ENCODE data around the gene NME3. TPM values are rescaled to one million over a fixed set of nuclear protein-coding genes. Genes with fewer than 3 reads are reported as not detected.

NME3 gene
- total RNA-seq, 1 donor from 2014 or later, result 38.9 TPM

DNA sequence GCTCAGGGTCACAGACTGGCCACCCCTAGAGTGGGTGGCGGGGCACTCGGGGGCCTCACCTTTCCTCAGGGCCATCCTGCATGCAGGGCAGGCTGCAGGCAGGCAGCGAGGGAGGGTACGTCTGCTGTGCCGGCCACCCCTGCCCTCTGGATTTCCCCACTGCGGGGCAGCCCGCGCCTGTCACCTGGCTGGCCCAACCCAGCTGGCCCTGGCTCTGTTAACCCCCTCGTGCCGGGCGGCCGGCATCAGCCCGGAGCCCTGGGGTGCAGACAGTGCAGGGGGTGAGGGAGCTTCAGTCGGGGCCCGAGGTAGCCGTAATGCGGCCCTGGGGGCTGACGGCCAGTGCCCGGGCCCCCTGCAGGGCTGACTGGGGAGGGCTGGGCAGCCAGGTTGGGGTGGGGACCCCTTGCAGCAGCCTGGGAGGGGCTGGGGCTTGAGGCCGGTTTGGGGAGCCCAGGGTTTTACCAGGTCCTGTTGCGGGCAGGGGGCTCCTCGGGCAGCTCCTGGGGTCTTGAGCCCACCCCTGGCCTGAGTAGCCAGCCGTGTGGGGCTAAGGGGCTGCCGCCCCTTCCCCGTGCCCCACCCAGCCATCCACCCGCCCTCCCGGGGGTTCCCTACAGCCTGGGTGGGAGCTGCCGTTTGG is 22.4 kb upstream of the NME3 start, which contains the start of gene IGFALS:
IGFALS (minus strand) TSS at position 128 of the 643 bp plus-strand sequence; CDS start at position 75, 53 bp downstream.
- DNase-seq (ENCODE audit: low read depth), result no peak

- no peak for DNase-seq (ENCODE audit: low read depth)
Measured at GRCh38 chr16:1792836-1793577, 21.7 kb upstream of the NME3 start.

DNA sequence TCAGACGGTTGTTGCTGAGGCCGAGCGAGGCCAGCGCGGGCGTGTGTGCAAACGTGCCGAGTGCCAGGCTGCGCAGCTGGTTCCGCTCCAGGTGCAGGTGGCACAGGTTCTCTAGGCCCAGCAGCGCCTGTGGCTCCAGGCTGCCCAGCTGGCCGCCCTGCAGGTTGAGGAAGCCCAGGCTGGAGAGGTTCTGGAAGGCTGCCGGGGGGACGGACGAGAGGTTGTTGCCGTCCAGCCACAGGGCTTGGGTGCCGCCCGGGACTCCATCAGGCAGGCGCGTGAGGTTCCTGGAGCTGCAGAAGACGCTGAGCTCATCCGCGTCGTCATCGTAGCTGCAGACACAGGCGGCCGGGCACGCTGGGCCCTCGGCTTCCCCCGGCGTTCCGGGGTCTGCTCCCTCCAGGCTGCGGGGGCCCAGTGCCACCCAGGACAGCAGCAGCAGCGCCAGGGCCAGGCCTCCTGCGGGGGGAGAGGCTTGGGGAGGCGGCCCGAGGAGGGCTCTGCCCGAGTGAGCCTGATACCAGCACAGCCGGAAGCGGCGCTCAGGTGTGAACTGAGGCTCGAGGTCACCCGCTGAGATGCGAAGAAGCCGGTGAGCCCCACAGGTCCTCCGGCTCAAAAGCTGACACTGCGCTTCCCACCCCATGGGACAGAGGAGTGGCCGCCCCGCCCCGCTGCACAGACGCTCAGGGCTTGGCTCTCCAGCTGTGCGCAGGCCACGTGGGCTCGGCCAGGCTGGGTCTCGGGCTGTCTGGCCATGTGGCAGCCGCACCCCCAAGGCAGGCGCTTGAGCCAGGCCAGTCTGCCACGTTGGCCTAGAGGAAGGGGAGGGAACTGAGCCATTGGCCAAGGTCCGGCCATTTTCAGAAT is 20.8 kb upstream of the NME3 start:
- no peak for DNase-seq (ENCODE audit: low read depth)

- DNase-seq (ENCODE audit: low read depth), result no peak
Measured at GRCh38 chr16:1791256-1791942, 20.1 kb upstream of the NME3 start.

DNA sequence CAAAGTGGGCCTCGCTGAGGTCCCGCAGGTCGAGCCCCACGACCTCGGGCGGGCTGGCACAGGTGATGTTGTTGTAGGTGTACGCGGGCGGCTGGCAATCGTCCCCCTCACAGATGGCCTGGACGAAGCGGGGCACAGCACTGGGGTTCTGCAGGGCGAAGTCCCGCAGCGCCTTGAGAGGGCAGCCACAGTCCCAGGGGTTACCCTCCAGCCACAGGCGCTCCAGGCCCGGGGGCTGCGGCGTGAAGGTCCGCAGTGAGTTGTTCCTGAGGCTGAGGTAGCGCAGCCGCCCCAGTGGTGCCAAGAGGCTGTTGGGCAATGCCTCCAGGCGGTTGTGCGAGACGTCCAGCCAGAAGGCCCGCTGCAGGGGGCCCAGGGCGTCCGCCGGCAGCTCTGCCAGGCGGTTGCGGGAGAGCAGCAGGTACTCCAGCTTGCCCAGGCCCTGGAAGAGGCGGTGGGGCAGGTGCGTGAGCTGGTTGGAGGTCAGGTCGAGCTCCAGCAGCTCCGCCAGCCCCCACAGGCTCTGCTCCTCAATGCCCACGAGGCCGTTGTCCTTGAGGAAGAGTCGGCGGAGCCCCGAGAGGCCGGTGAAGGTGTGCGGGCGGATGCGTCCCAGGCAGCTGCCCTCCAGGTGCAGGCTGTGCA is 19.4 kb upstream of the NME3 start:
- DNase-seq (ENCODE audit: low read depth), result no peak

- DNase-seq (ENCODE audit: low read depth), result no peak
Measured at GRCh38 chr16:1790261-1790610, 18.9 kb upstream of the NME3 start.

- DNase-seq (ENCODE audit: low read depth), result no peak
Measured at GRCh38 chr16:1789643-1790045, 18.3 kb upstream of the NME3 start.

- no peak for DNase-seq (ENCODE audit: low read depth)
Measured at GRCh38 chr16:1788708-1789100, 17.4 kb upstream of the NME3 start.

DNA sequence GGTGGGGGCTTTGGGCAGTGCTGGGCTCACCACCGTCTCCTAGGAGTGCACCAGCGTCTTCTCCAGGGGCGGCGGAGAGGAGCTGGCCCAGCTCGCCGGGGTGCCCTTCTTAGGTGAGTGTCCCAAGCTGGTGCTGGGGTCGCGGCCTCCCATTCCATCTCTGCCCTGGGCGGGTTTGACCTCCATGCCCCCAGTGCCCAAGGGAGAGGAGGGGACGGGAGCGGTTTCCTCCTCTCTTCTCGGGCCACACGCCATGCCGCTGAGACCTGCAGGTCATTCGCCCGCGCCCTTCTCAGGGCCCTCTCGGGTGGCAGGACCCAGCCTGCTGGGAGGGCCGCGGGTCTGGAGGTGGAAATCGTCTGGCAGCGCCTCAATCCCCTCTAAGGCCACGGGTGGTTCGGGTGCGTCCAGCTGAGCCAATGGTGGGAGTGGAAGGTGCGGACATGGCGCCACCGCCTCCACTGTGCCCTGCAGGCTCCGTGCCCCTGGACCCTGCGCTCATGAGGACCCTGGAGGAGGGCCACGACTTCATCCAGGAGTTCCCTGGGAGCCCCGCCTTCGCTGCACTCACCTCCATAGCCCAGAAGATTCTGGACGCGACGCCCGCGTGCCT is 16.9 kb upstream of the NME3 start:
- no peak for DNase-seq (ENCODE audit: low read depth)

DNA sequence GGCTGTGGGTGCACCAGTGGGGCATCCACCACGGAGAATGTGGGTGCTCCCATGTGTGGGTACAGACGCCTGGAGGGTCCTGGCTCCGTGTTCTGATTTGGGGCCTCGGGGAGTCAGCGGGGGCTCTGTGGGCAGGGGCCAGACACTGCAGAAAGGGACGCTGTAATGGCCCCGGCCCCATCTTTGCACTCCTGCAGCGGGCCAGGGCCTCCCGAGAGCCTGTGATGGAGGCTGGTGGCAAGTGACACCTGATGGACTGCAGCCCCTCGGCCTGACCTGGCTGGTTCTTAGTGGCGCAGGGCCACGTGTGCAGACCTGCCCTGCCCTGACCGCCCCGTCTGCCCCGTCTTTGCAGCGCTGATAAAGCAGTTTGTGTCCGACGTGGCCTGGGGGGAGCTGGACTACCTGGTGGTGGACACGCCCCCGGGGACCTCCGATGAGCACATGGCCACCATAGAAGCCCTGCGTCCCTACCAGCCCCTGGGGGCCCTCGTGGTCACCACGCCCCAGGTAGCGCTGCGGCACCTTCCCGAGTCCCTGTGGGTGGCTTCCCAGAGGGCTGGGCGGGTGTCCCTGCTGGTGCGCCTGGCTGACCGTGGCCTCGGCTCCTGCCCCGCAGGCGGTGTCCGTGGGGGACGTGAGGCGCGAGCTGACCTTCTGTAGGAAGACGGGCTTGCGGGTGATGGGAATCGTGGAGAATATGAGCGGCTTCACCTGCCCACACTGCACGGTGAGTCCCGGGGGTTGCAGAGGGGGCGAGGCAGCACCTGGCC is 16.2 kb upstream of the NME3 start:
- DNase-seq (ENCODE audit: low read depth), result no peak

- no peak for DNase-seq (ENCODE audit: low read depth)
Measured at GRCh38 chr16:1787056-1787321, 15.6 kb upstream of the NME3 start.

- no peak for DNase-seq (ENCODE audit: low read depth)
Measured at GRCh38 chr16:1786242-1787055, 15.1 kb upstream of the NME3 start.

DNA sequence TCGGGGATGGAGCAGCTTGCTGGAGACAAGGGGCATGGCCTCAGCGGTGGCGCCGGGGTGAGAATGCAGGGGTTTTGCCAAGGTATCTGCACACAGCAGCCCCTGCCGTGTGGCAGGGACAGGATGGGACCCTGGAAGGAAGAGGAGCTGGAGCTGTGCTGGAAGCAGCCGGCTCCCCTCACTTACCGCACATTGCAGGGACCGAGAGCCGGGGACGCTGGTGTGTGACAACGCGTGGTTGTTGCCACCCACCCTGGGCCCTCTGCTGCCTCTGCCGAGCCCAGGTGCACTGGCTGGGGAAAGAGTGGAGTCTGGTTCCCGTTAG is 14.5 kb upstream of the NME3 start:
- no peak for DNase-seq (ENCODE audit: low read depth)

GRCh38 chr16:1784977-1785845 is 13.9 kb upstream of the NME3 start:
- DNase-seq (ENCODE audit: low read depth), result no peak

- peak; percentile 99 for DNase-seq (ENCODE audit: low read depth)
Measured at GRCh38 chr16:1782408-1783264, 11.3 kb upstream of the NME3 start, which contains the start of the genes NUBP2 and SPSB3. Gene NUBP2, plus strand, starts transcription at chr16:1782960. Its CDS starts 61 bp downstream, at chr16:1783021. Gene SPSB3, minus strand, starts transcription at chr16:1782571. Its CDS starts 1,088 bp downstream, at chr16:1781483.

- DNase-seq (ENCODE audit: low read depth), result peak; percentile 21
Measured at GRCh38 chr16:1781758-1782407, 10.5 kb upstream of the NME3 start.

DNA sequence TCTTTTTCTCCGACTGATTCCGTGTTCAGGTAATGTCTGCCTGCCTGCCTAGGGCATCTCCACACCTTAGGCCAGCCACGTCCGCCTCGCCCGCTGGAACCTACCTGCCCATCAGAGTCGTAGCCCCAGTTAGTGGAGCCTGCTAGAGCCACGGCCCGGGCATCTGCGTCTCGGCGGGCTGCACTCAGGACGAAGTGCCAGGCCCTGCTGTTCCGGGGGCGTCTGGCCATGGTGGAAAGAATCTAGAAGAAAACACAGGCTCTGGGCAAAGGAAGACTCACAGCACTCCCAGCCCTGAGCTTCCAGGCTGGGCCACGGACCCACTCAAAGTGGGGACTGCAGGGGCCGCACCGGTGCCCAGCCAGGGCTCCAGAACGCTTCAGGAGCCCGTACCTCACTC is 9.9 kb upstream of the NME3 start:
- no peak for DNase-seq (ENCODE audit: low read depth)

Measured in renal cortical epithelial cell (primary cell).